Transverse colon (tissue), 4 donors: ENCODE measurements around the gene PLAGL1. TPM values are rescaled to one million over a fixed set of nuclear protein-coding genes. Genes with fewer than 3 reads are reported as not detected.
A peak's percentile ranks its signal among the peaks of the same experiment; 100 is the strongest.

Experiments
- DNase-seq: peaks from one replicate; pipeline ENCODE4 v3.0.0-alpha.2; 2019
- H3K27ac ChIP-seq, 4 donors: fragments of 200-600 bp; sonication (generic); 2 replicates each; pipeline ENCODE4 v1.5.1; 2016 to 2018; ENCODE audit warnings: inconsistent platforms in 4 of 4
- H3K27me3 ChIP-seq: fragments of 200-600 bp; sonication (generic); 2 replicates; pipeline ENCODE4 v1.5.1; 2017; ENCODE audit warnings: inconsistent platforms
- H3K36me3 ChIP-seq, 4 donors: fragments of 200-600 bp; sonication (generic); 2 replicates each; pipeline ENCODE4 v1.5.1; 2017 to 2019; ENCODE audit warnings: inconsistent platforms in 4 of 4
- H3K4me1 ChIP-seq, 4 donors: fragments of 200-600 bp; sonication (generic); 2 replicates each; pipeline ENCODE4 v1.5.1; 2017 to 2020; ENCODE audit warnings: inconsistent platforms in 4 of 4
- H3K4me3 ChIP-seq, 4 donors: fragments of 200-600 bp; sonication (generic); 1 replicate in 1 of 4; 2 replicates in 3 of 4; pipeline versions ENCODE4 v1.5.1 to v1.6.1; 2017 to 2019; ENCODE audit warnings: inconsistent platforms in 4 of 4
- H3K9me3 ChIP-seq, 2 donors: fragments of 200-600 bp; sonication (generic); 2 replicates each; pipeline ENCODE4 v1.5.1; 2017 to 2019; ENCODE audit warnings: inconsistent platforms in 2 of 2
- EP300 ChIP-seq: sonication (generic); formaldehyde crosslinking; IDR thresholded peaks from one replicate; pipeline ENCODE4 v1.6.1; 2017; ENCODE audit warnings: antibody characterized with exemption, low read depth
- POLR2A ChIP-seq: fragments of 450-650 bp; IDR thresholded peaks from one replicate; pipeline ENCODE4 v1.6.1; 2016; ENCODE audit warnings: antibody characterized with exemption, mild to moderate bottlenecking, moderate library complexity
- POLR2AphosphoS5 ChIP-seq, 3 donors: sonication (generic); formaldehyde crosslinking; IDR thresholded peaks; one replicate each; pipeline ENCODE4 v1.6.1; 2016; ENCODE audit warnings: antibody characterized with exemption in 3 of 3
- WGBS, 2 donors: methylation state at CpG; one replicate each; pipeline ENCODE4 v1.1.5; 2018; ENCODE audit warnings: low coverage in 1 of 2; 5-methylcytosine and 5-hydroxymethylcytosine counted together
- in situ Hi-C, 4 donors: fragments of 200-750 bp; cut with MboI; loops; one replicate each; pipeline versions ENCODE4 v1.15.0 to v1.15.1; 2017; ENCODE audit warnings: low sequenced_read_pairs in 3 of 4, low pct_ligation_motif_present in 1 of 4, low pct_unique_long_range_greater_than_20kb in 1 of 4
- intact Hi-C: fragments of 100-400 bp; cut with DNase I; formaldehyde crosslinking; loops from one replicate; pipeline ENCODE4 v1.15.1; 2023; ENCODE audit warnings: low total_unique reads
- total RNA-seq, 4 donors: library from RNA; depleted of rRNA; stranded (reverse); fragments of >200 nt; gene quantifications; one replicate each; pipeline ENCODE4 v1.1.0, GENCODE V29; 2016
- TF ChIP-seq, protein P1 (sequence below), 5 experiments: fragments of 200-600 bp in 3 of 5; fragments of 450-650 bp in 2 of 5; sonication (generic) in 3 of 5; IDR thresholded peaks; 1 replicate in 2 of 5; 2 replicates in 3 of 5; pipeline ENCODE4 v1.5.1; 2016 to 2017; ENCODE audit warnings: antibody characterized with exemption in 5 of 5, inconsistent platforms in 3 of 5, mild to moderate bottlenecking in 2 of 5, moderate library complexity in 1 of 5

PLAGL1 gene
- total RNA-seq, 4 donors from 2014 or later: 45.3 to 133 (median 50.4) TPM

DNA sequence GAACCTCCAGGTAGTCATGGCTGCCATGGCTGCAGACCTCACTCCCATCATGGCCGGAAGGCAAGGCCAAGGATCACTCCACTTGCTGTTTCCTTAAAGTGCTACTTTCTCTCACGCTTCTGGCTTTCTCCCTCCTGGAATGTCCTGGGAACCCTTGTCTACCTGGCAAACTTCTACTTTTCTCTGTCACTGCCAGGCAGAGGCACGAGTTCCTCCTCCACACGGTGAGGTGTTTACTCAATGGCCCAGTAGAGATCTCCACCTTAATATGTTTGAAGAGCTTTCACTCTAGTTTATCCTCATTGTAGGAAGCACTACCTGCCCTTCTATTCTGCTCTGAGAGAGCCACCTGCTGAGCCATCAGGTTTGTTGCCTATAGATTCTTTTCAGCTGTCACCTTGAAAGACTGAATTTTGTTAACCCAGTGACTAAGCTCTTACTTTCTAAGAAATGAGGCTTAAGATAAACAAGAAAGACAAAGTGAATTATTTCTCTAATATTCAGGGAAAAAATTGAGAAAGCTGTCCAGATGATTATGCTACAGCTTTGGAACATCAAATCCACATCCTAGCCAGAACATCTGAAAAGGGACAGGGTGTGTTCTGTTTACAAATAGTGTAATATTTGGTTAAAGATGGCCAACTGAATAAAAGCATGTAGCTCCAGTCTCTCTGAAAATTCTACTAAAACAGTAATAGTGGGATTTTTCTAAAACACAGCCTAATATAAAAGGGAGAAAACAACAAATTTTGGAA, 54.9 kb downstream of the PLAGL1 start:
- no peak overlapping the region for H3K4me3 ChIP-seq
- H3K9me3 ChIP-seq: no peaks in the 10 kb centered on the region
- TF ChIP-seq, protein P1, sequence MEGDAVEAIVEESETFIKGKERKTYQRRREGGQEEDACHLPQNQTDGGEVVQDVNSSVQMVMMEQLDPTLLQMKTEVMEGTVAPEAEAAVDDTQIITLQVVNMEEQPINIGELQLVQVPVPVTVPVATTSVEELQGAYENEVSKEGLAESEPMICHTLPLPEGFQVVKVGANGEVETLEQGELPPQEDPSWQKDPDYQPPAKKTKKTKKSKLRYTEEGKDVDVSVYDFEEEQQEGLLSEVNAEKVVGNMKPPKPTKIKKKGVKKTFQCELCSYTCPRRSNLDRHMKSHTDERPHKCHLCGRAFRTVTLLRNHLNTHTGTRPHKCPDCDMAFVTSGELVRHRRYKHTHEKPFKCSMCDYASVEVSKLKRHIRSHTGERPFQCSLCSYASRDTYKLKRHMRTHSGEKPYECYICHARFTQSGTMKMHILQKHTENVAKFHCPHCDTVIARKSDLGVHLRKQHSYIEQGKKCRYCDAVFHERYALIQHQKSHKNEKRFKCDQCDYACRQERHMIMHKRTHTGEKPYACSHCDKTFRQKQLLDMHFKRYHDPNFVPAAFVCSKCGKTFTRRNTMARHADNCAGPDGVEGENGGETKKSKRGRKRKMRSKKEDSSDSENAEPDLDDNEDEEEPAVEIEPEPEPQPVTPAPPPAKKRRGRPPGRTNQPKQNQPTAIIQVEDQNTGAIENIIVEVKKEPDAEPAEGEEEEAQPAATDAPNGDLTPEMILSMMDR (IDR thresholded peaks at IDR 0.05): no peak
- TF ChIP-seq POLR2A (no peak), EP300 (no peak), POLR2AphosphoS5 (IDR thresholded peaks at IDR 0.05) (no peak)
- H3K27ac ChIP-seq: no peak overlapping the region
- no peak for DNase-seq
- H3K36me3 ChIP-seq: no peaks in the 10 kb centered on the region
- 84 to 100% methylated on average over 1 to 4 of the region's 4 CpGs for WGBS, 2 donors
- intact Hi-C loops (no loop called here), in situ Hi-C loops (no loop called here)
- H3K4me1 ChIP-seq: peaks cover 0 to 23% (median 0%) of the 10 kb centered on the region in 4 donors
- H3K27me3 ChIP-seq: no peaks in the 10 kb centered on the region

DNA sequence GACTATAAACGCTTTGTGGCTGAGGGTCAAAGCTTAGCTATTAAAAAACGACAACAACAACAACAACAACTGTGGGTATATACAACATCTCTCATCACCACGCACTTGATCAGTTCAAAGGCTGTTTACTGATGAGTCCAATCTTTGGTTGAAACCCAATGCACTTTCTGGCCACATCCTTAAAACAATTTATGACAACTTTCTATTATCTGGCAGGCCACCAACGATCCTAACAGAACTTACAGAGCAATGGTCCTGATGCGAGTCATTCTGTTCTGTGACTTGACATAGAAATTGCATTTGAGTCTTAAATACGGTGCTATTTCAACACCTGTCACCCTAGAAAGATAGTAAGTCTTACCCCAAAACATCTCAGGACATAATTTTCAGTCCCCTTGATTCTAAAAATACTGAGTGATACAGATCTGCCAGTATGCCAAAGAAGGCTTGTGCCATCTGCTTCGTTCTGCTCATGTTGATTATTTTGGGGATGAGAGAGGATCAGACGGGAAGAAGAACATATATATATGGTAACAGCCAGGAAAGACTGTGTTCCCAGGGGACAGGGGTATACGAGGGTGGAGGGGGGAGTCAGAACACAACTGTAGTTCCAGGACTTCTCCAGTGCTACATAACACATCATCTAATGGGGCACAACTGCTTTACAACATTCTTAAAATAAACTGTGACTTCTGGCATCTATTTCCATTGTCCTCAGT, 55.8 kb downstream of the PLAGL1 start:
- DNase-seq: no peak
- Histone ChIP-seq H3K36me3 (no peaks in the 10 kb centered on the region), H3K27ac (no peak overlapping the region), H3K9me3 (no peaks in the 10 kb centered on the region), H3K4me1 (peaks cover 0 to 23% (median 0%) of the 10 kb centered on the region in 4 donors), H3K4me3 (no peak overlapping the region), H3K27me3 (no peaks in the 10 kb centered on the region)
- in situ Hi-C loops (no loop called here), intact Hi-C loops (no loop called here)
- WGBS, 2 donors: 85 to 87% methylated on average over 7 to 9 of the region's 9 CpGs
- TF ChIP-seq POLR2AphosphoS5 (IDR thresholded peaks at IDR 0.05) (no peak), POLR2A (no peak), EP300 (no peak)
- TF ChIP-seq, protein P1 (IDR thresholded peaks at IDR 0.05): no peak

DNA sequence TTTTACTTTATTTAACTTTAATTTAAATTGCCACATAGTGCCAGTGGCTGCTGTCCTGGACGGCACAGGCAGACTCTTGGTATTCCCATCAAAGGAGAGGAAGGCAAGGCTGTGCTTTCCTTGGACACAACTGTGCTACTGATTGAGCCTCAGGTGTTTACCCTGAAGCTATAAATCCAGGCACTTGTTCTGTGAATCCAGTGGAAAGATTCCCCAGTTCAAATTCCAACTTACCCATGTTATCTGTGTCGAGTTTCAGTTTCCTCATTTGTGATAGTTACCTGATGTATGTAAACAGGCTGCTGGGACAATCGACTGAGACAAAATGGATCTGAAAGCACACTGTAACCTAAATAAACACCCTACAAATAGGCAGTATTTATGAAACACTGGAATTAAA, 57.2 kb downstream of the PLAGL1 start:
- H3K4me3 ChIP-seq: no peak overlapping the region
- DNase-seq: no peak
- 36 to 60% methylated on average over 1 to 3 of the region's 3 CpGs for WGBS, 2 donors
- H3K36me3 ChIP-seq: no peaks in the 10 kb centered on the region
- TF ChIP-seq POLR2AphosphoS5 (IDR thresholded peaks at IDR 0.05) (no peak), EP300 (no peak), POLR2A (no peak)
- TF ChIP-seq, protein P1 (IDR thresholded peaks at IDR 0.05): no peak
- H3K4me1 ChIP-seq: peaks cover 0 to 23% (median 0%) of the 10 kb centered on the region in 4 donors
- no peaks in the 10 kb centered on the region for H3K27me3 ChIP-seq
- peak overlapping the region; percentile 2 to 62 (median 51) for H3K27ac ChIP-seq
- H3K9me3 ChIP-seq: no peaks in the 10 kb centered on the region
- intact Hi-C loops (no loop called here), in situ Hi-C loops (no loop called here)

DNA sequence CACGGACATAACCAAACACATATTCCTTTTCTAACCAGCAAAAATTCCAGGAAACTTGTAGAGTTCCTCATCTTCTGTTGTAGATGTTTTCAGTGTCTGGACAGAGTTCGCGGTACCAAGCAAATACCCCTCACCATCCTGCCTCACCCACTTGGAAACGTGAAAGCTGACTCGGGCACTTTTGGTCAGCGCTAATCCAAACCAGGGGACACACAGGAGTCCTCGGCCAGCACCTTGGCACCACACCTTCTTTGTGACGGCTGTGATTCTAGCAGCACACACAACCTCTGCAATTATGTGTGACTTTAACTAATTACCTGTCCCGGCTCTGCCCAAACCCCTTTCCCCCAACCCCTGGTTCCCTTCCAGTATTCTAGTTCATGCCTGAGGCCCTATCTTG, 58.1 kb downstream of the PLAGL1 start:
- peaks cover 0 to 23% (median 0%) of the 10 kb centered on the region in 4 donors for H3K4me1 ChIP-seq
- TF ChIP-seq POLR2AphosphoS5 (IDR thresholded peaks at IDR 0.05): no peak
- no peaks in the 10 kb centered on the region for H3K36me3 ChIP-seq
- no peak for DNase-seq
- no peak overlapping the region for H3K4me3 ChIP-seq
- WGBS, 2 donors: 43 to 62% methylated on average over 1 to 9 of the region's 9 CpGs
- intact Hi-C loops: loop anchor here (10.0 kb wide), 1 partner anchor 65 kb away; no protein-coding TSS in a partner anchor
- H3K9me3 ChIP-seq: no peaks in the 10 kb centered on the region
- in situ Hi-C loops: loop anchor here in 3 of 4 donors (10.0 kb wide), 3 partner anchors 55 to 375 kb away; partner anchors contain the start of gene PLAGL1 (in 1 of the 3)
- no peaks in the 10 kb centered on the region for H3K27me3 ChIP-seq
- peak overlapping the region; percentile 2 to 62 (median 51) for H3K27ac ChIP-seq
